Measurements from ENCODE around the gene CCN2. TPM values are rescaled to one million over a fixed set of nuclear protein-coding genes. Genes with fewer than 3 reads are reported as not detected.

The CCN2 gene
- total RNA-seq, 1 experiment from 2014 or later, result 20.2 TPM

GRCh38 chr6:131947986-131948661 is 3.0 kb downstream of the CCN2 start:
- Histone ChIP-seq H3F3A (ENCODE audit: insufficient read depth, low read depth) (no peaks in the 10 kb centered on the region; the same call in 1 of the 2 replicates), H3K36me3 (ENCODE audit: low read depth) (no peaks in the 10 kb centered on the region), H3K4me2 (no peak overlapping the region), H3K79me2 (ENCODE audit: low read depth) (no peaks in the 10 kb centered on the region), H3K27ac (no peak overlapping the region), H3K4me1 (replicated peaks; ENCODE audit: insufficient read depth) (peaks cover 18% of the 10 kb centered on the region), H2AFZ (no peak overlapping the region), H3K27me3 (ENCODE audit: insufficient read depth, low read depth) (no peaks in the 10 kb centered on the region), H3K4me3 (no peak overlapping the region), H4K20me1 (ENCODE audit: insufficient read depth) (no peaks in the 10 kb centered on the region), H3K9me2 (ENCODE audit: insufficient read depth) (no peaks in the 10 kb centered on the region; the same call in 1 of the 2 replicates), H3K9me3 (ENCODE audit: insufficient read depth, low read depth) (no peaks in the 10 kb centered on the region; the same call in 1 of the 2 replicates)
- CTCF ChIA-PET, result no interaction called here
- TF ChIP-seq CTCF (conservative IDR thresholded peaks at IDR 0.05) (no peak), EZH2 (IDR thresholded peaks at IDR 0.05; ENCODE audit: low read depth) (no peak)
- intact Hi-C loops (cut with micrococcal nuclease; ENCODE audit: unreplicated experiment), result no loop called here
- POLR2A ChIA-PET (ENCODE audit: unreplicated experiment), result no interaction called here
- BruUV-seq (replicated peaks), result no TSS peak
- DNase-seq, result no peak

- TF ChIP-seq EZH2 (IDR thresholded peaks at IDR 0.05; ENCODE audit: low read depth) (no peak), CTCF (conservative IDR thresholded peaks at IDR 0.05) (no peak)
- no peaks in the 10 kb centered on the region for H4K20me1 ChIP-seq (ENCODE audit: insufficient read depth)
- intact Hi-C loops (cut with micrococcal nuclease; ENCODE audit: unreplicated experiment), result no loop called here
- no peak overlapping the region for H3K27ac ChIP-seq
- ChIA-PET CTCF (no interaction called here), POLR2A (ENCODE audit: unreplicated experiment) (interaction anchor here (0.7 to 0.8 kb wide), 2 partner anchors 26 to 80 kb away, joined by 4 to 9 read pairs; no protein-coding TSS in a partner anchor)
- DNase-seq, result no peak
- no peaks in the 10 kb centered on the region; the same call in 1 of the 2 replicates for H3F3A ChIP-seq (ENCODE audit: insufficient read depth, low read depth)
- no peaks in the 10 kb centered on the region for H3K27me3 ChIP-seq (ENCODE audit: insufficient read depth, low read depth)
- peaks cover 18% of the 10 kb centered on the region for H3K4me1 ChIP-seq (replicated peaks; ENCODE audit: insufficient read depth)
- H3K79me2 ChIP-seq (ENCODE audit: low read depth), result no peaks in the 10 kb centered on the region
- no peaks in the 10 kb centered on the region for H3K9me2 ChIP-seq (ENCODE audit: insufficient read depth)
- no peaks in the 10 kb centered on the region for H3K36me3 ChIP-seq (ENCODE audit: low read depth)
- H2AFZ ChIP-seq, result no peak overlapping the region
- no peaks in the 10 kb centered on the region; the same call in 1 of the 2 replicates for H3K9me3 ChIP-seq (ENCODE audit: insufficient read depth, low read depth)
- no TSS peak for BruUV-seq (replicated peaks)
- no peak overlapping the region for H3K4me2 ChIP-seq
- H3K4me3 ChIP-seq, result no peak overlapping the region
These were observed 3.9 kb downstream of the CCN2 start for GRCh38 chr6:131946992-131947955.

GRCh38 chr6:131946404-131946991 is 4.7 kb downstream of the CCN2 start:
- CTCF ChIA-PET, result no interaction called here
- DNase-seq, result no peak
- intact Hi-C loops (cut with micrococcal nuclease; ENCODE audit: unreplicated experiment), result no loop called here

More at GRCh38 chr6:131946404-131946991, 4.7 kb downstream of the CCN2 start:
- no TSS peak for BruUV-seq (replicated peaks)
- Histone ChIP-seq H3K36me3 (ENCODE audit: low read depth) (no peaks in the 10 kb centered on the region), H3K27me3 (ENCODE audit: insufficient read depth, low read depth) (no peaks in the 10 kb centered on the region), H3K9me2 (ENCODE audit: insufficient read depth) (no peaks in the 10 kb centered on the region), H3K4me1 (replicated peaks; ENCODE audit: insufficient read depth) (peaks cover 12% of the 10 kb centered on the region), H2AFZ (no peak overlapping the region), H3F3A (ENCODE audit: insufficient read depth, low read depth) (no peaks in the 10 kb centered on the region; the same call in 1 of the 2 replicates), H3K9me3 (ENCODE audit: insufficient read depth, low read depth) (no peaks in the 10 kb centered on the region; the same call in 1 of the 2 replicates), H3K27ac (no peak overlapping the region), H4K20me1 (ENCODE audit: insufficient read depth) (no peaks in the 10 kb centered on the region), H3K4me2 (no peak overlapping the region), H3K79me2 (ENCODE audit: low read depth) (no peaks in the 10 kb centered on the region), H3K4me3 (no peak overlapping the region)
- no peak for TF ChIP-seq EZH2 (IDR thresholded peaks at IDR 0.05; ENCODE audit: low read depth)
- no peak for TF ChIP-seq CTCF (conservative IDR thresholded peaks at IDR 0.05)
- POLR2A ChIA-PET (ENCODE audit: unreplicated experiment), result interaction anchor here (0.8 kb wide), 1 partner anchor 25 kb away, joined by 4 read pairs; no protein-coding TSS in a partner anchor
